HTERT RPE-1 (cell line): ENCODE data around the gene PRSS56.

Source experiments
- in situ Hi-C: fragments of 300-500 bp; cut with MboI; formaldehyde crosslinking; loops from 4 replicates; pipeline ENCODE4 v1.14.3; 2020; ENCODE audit warnings: low sequenced_read_pairs

PRSS56 gene

DNA sequence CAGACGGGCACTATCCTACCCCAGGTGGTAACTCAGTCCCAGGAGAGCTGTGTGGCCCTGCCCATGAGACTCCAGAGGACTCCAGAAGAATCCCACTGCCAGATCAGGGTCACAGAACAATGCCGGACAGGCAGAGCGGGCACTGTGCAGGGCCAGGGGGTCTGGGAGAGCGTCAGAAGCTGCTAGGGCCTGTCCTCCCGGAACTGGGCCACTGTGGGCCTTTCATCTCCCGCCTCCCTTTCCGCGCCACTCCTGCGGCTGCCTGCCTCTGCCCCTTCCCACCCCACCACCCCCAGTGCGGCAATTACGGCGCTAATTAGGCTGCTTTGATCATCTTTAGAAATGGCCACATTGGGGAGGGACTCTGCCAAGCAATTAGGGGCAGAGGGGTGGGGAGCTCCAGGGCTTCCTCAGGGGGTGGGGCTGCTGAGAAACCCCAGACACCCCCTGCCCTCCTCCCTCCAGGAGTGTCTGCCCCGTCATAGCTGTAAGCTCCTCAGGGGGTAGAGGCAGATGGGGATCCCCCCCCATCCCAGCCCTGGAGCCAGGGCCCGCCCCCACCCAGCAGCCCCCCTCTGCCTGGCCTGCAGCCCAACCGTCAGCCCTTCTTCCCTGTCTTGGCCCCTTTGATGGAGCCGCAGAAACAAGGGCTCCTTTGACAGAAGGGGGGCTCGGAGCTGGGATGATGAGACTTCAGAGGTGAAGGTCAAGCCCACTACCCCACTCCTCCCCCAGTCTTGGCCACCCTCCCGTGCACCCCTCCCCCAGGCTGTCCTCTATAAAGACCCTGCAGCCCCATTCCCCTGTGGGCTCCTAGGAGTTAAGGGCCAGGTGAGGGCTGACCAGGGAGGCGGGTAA lies at the start of gene PRSS56:
Gene PRSS56 (plus strand): TSS at position 808 of the 858 bp plus-strand sequence. CDS start 211 bp downstream, outside the sequence.
- in situ Hi-C loops: no loop called here

DNA sequence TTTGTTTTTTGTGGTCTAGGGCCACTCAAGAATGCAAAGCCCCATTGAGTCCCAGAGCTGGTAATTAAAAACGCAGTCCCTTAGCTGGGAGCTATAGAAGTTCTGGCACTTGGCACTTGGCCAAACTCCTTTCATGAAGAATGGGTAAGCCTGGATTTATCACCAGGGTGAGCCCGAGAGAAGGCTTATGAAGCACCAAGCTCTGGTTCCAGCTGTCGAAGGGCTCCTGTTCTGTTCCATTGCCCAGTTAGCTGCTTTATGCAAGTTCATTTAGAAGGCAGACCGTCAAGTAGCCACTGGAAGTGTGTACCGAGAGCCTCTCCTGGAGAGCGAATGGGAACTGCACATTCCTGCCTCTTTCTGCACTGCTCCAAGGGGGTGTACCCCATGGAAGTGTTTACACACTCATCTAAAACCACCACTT lies 46.7 kb upstream of the PRSS56 start:
- in situ Hi-C loops: no loop called here

DNA sequence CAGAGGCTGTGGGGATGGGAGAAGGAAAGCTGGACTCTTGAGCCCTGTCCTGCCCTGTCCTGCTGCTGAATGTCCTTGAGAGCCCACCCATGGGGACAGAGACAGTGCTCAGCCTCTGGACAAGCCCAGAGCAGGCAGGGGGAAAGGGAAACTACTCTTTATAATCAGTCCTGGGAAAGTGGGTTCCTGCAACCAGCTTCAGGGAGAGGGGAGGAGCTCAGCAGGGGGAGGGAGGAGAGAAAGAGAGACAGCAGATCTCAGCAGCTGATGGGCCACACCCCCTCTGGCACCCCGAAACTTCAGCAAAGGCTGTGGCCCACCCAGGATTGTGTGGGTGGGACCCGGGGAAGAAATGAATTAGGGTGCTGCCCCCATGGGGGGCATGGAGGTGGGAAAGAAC lies 44.1 kb upstream of the PRSS56 start:
- in situ Hi-C loops: no loop called here

DNA sequence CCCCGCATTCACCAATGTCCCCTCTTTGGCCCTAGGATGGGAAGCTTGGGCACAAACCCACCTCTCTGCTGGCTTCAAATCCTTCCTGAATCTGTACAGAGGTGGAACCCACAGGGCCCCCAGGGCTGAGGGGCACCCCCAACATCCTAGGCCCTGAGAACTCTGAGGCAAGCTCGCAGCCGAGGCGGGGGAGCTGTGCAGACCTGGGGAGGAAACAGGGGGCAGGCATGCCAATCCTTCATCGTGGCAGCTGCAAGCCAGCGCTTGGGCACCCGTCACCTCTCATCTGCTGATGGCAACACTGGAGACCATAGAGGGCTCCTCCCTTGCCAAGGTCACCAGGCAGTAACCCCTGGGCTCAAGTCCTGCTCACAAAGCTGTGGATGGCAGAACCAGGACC lies 43.4 kb upstream of the PRSS56 start:
- in situ Hi-C loops: no loop called here

DNA sequence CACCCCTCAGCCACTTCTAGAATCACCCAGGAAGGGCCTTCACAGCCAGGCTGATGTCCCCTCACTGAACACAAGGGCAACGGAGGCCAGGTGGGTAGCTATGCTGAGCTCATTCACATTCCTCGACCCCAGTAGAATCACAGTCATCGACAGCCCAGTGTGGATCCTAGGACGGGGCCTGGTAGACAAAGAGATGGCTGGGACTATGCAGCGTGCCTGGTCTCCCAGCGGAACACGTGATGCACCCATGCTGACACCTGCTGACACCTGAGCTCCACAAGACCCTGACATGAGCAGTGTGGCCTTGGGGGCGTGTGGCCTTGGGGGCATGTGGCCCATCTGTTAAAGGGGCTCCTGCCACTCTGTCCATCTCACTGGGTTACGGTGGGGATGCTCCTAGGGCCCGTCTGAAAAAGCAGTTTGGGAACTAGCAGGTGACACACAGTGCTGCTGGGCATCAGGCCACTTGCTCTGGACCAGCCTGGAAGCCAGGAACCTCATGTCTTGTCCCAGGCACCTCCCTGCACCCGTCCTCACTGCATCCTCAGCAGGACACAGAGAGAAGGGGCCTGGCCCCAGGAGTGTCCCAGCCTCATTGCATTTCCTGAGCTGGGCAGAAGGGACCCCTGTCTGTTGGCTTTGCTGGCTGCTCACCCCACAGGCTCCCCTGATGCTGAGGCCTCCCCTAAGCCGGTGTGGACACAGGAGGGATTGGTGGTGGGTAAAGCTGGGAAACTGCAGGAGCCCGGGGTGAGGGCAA lies 42.3 kb upstream of the PRSS56 start:
- in situ Hi-C loops: no loop called here

DNA sequence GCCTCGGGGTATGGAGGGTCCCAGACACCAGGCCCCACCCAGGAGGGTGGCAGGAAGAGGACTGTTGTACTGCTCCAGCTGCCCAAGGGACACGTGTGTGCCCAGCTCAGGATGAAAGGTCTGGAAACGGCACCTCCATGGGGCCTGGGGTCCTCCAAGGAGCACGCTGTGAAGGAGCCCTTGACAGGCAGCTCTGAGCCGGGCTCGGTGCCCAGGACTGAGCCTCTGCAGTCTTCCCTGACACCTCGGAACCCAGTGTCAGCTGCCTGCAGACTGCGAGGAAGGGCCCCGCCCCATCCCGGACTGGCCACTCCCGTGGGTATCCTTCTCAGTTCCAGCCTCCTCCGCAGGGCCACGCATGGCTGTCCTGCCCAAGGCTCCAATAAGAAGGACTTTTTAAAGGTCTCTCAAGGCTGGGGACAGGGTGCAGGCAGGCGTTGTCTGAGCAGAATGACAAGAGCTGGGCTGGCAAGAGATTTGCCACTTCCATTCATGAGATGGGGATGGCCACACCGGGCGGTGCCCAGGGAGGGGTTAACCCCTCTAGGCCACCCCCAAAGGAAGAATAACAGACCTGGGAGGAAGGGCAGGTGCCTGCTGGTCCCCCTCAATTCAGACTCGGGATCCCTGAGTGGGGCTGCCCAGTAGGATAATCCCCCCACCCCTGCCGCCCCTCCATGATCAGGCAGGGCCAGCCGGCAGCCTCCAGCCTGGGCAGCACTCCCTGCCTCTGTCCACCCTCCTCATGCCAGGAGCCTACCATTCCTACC lies 41.4 kb upstream of the PRSS56 start:
- in situ Hi-C loops: no loop called here

DNA sequence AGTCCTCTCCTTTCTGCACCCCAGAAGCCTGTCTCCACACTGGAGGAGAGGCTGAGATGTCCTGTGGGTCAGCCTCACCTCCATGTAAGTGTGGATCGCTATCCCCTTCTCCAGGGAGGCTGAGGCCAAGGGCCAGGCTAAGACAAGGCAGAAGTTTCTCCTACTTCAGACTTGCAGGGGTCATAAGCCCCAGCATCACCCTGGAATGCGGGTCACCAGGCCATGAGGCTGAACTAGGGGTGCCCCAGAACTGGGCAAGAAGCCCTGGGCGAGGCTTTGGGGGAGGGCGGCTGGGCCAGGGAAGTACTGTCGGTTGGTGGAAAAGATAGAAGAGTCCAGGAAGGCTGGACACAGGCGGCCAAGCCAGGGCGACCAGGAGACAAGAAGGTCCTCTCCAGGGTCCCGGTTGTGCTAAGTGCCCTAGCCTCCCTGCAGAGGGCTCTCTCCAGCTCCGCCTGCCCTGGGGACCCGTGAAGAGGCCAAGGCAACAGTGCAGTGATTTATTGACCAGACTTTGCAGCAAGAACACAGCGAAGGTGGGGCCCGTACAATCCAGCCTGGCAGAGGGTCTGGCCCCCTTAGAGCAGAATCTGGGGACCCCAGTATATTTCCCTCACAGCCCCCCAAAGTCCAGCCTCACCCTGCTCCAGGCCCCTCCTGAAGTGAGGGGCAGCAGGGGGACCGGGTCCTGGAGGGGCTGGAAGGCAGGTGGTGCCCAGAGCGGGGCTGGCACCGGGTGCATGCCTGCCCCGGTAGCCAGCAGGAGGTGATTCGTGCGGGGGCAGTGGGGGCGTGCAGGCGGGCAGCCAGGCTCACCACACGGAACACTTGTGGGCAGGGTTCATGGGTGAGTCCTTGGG lies 40.6 kb upstream of the PRSS56 start:
- in situ Hi-C loops: no loop called here

DNA sequence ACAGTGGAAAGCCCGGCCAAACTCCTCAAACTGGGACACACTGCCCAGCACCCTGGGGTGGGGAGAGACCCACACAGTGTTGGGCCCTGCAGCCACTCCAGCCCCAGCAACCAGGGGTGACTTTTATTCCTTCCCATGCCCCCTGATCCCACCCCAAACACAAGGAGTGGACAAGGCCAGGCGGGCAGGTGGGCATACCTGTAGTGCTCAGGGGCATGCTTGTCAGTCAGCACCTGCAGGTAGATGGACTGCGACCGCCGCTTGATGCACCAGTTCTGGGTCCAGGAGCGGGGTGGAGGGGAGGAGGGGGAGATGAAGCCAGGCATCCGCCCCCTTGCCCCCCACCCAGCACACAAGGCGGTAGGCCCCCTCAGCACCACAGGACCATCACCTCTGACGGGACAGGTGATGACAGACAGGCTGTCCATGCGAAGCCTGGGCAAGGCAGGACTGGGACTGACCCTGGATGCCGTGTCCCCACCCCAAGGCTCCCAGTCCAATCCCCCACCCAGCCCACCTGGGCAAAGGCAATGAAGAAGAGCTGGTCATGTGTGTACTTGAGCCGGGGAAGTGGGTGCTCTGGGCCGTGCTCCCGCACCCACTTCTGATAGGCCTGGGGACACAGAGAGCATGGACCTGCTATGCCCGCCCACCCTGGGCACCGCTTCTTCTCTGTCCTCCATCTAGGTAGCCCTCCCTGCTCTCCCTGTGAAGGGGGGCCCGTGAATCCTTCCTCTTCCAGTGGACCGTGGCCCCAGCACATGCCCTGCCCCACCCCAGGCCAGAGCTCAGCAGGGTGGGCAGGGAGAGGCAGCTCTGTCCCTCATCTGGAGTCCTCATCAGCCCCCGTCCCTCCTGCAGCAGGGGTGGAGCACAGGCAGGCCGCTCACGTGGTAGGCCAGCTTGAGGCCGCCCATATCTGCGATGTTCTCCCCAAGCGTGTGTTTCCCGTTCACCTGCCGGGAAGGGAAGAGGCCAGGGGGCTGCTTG lies 39.7 kb upstream of the PRSS56 start:
- in situ Hi-C loops: no loop called here

DNA sequence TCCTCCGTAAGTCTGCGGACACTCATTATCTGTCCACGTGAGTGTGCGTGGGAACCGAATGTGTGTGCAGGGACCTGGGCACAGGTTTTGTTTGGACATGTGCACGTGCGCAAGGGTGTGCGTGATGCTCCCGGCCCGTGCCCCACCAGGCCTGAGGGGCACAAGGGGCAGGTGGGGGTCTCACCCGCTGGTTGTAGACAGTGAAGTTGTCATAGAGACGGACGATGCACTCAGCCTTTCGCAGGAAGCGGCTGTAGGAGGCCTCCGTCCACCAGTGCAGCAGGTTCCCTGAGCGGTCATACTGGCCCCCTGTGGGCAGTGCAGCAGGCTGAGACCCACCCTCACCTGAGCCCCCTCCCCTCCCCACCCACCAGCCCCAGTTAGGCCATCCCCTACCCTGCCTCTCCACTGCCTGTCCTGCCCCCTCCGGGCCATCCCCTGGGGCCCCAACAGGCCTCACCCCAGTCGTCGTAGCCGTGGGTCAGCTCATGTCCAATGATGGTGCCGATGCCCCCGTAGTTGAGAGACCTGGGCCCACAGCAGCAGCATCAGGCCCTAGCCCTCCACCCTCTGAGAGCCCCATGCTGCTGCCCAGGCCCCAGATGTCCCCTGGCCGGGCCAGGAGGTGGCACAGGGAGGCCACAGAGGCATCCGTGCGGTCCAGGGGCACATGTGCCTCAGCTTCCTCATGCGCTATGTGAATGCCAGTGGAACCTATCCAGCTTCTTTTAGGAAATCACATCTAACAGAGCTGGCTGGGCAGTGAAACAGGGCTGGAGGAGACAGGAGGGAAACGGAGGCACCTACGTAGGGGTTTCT lies 38.7 kb upstream of the PRSS56 start:
- in situ Hi-C loops: no loop called here

DNA sequence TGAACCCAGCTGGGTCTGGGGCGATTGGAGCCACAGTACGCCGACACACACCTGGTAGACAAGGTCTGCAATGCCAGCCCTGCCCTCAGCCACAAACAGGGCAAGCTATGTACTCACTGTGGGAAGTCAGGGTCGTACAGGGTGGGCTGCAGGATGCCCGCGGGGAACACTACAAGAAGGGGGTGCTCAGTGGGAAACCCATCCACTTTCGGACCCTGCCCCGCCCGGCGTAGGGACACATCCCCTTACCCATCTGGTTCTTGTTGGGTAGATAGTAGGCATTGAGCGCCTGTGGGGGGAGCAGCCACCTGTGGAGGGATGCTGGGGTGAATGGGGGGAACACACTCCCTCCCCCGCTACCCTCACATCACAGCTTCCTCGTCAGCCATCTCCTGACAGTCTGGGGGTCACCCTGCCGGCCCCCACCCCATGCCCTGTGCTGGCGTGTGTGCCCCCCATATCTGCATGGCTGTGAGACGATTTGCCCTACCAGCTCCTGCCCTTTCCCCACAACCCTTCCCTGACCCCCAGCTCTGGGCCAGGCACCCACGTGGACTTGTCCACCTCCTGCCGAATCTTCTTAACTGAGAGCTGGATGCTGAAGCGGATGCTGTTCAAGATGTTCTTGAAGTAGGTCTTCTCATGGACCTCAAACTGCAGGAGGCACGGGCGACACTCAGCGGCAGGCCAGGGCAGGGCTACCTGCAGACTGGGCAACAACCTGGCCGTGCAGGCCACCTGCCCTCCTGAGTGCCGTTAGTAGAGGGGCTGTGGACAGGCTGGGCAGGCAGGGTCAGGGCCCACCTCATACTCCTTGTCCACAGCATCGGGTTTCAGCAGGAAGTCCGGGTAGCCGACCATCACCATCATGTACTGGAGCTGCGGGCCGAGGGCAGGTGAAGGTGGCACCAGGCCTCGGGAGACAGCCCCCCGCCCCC lies 37.6 kb upstream of the PRSS56 start:
- in situ Hi-C loops: no loop called here

DNA sequence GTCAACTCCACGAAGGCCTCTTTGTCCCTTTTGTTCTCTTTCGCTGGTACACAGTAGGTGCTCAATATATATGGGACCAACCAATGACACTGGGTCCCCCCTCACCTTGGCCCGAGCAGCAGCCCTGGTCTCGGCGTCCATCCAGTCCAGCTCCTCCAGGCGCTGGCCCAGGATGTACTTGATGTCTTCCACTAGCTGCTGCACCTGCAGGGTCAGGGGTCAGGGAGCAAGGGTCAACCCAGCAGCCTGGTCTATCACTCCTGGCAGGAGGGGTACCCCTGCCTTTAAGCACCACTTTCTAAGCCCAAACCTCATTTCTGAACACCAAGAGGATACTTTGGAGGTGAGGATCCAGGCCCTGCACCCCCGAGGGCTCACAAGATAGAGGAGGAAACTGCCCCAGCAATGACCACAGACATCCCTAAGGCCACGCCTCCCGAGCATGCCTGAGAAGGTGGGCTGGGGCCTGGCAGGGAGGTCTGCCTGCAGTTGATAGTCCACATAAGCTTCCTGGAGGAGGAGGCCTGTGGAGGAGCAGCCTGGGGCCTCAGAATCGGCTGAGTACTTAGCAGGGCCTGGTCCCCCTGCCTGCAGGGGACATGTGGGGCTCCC lies 36.8 kb upstream of the PRSS56 start:
- in situ Hi-C loops: no loop called here

DNA sequence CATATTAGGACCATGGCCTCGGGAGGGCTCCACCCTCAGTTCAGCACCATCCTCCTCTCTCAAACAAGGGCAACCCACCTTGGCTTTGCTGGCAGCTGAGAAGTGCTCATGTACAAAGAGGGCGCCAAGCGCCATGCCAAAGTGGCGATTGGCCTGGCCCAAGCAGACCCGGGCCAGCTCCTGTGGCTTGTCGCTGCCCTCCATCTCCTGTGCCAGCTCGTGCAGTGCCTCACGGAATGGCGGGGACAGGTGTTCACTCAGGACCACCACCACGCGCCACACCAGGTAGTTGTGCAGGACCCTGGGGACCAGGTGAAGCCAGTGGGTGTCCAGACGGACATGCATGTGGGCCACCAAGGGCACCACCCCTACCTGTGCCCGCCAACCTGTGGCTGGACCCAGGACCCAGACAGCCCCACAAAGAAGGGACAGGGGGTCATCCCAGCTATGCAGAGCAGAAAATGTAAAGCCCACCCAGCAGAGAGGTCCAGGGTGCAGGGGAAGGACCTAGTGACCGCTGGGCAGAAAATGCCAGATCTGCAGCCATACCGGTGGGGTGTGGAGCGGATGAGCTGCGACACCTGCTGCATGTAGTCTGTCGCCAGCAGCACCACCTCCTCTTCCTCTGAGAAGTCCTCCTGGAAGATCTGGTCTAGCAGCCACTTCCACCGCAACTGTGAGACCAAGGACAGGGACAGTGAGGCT lies 36.1 kb upstream of the PRSS56 start:
- in situ Hi-C loops: no loop called here

DNA sequence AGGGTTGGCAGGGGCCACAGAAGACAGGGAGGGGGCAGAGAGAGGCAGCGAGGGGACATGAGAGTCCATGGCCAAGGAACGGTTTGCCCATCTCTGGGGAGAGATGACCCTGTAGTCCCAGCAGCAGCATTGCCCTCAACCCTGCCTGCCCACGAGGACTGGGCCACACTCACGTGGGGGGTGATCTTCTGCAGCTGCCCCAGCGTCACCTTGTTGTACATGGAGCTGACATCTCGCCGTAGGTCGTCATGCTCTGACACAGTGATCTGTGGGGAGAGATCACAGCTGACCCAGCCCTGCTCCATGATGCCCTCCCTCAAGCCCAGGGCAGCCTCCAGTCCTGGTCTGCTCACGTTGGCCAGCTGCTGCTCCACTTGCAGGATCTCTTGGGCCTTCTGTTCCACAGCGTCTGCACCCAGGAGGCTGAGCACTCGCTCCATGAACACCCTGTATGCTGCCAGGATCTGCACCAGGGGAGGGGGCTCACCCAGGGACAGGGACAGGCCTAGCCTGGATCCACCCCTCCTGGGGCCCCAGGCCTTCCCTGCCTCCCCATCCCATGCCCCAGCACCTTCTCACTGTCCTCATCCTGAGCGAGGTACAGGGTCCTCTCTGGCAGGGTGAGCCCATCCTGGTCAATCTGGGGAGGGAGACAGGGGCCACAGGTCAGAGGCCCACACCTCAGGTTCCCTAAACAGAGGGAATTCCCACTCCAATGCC lies 35.4 kb upstream of the PRSS56 start:
- in situ Hi-C loops: no loop called here

DNA sequence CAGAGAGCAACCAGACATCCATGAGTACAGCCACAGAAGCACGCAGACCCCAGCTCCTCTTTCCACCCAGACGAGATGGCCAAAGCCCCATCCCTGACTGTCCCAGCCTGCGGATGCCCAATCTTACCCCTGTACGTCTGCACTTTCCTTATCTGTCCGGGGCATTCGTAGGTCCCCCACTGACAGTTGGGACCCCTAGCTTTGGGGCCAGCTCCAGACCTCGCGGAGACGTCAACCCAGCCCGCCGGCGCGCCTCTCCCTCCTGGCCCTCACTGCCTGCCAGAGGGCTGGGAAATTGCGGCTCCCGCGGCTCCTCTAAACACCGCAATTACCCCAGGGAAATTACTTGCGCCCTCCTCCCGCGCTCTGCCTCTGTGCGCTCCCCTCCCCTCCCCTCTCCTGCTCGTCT lies 34.8 kb upstream of the PRSS56 start:
- in situ Hi-C loops: no loop called here

DNA sequence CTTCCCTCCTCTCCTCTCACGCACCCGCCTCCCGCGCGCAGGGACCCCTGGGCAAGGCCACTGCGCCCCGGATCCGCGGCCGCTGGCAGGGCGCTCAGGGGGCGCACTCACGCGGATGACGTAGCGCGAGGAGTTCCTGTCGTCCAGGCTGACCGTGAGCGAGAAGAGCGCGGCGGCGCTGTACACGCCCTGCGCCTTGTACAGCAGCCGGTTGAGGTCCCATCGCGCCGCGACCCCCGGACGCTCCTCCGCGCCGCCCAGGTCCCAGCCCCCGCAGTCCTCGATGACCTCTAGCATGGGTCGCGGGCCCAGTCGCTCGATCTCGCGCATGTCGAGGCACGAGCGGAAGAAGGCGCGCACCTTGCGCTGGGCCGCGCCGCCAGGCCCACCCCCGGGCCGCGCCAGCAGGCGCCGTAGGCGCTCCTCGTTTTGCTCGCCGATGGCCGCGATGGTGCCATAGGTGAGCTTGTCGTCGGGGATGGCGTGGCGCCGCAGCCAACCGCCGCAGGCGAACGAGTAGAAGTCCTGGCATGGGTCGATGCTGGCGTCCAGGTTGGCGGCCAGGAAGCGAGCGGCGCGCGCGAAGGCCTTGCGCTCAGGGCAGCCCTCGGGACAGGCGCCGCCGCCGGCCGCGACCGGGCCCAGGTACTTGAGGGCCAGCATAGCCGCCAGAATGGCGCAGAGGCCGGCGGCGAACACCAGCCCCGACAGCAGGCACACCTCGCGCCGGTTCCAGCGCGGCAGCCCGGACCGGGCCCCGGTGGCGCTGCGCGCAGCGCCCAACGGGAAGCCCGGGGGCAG lies 34.2 kb upstream of the PRSS56 start:
- in situ Hi-C loops: no loop called here
